NCI-H2196 treated with DMSO at 0.1 percent for 48 hours (cell line): ENCODE measurements around the gene POLG2.

Experiments
- DNase-seq: peaks from one replicate; lab custom pipeline; 2025; ENCODE audit not compliant: unreplicated experiment; lab: John Stamatoyannopoulos, UW

Gene POLG2

DNA sequence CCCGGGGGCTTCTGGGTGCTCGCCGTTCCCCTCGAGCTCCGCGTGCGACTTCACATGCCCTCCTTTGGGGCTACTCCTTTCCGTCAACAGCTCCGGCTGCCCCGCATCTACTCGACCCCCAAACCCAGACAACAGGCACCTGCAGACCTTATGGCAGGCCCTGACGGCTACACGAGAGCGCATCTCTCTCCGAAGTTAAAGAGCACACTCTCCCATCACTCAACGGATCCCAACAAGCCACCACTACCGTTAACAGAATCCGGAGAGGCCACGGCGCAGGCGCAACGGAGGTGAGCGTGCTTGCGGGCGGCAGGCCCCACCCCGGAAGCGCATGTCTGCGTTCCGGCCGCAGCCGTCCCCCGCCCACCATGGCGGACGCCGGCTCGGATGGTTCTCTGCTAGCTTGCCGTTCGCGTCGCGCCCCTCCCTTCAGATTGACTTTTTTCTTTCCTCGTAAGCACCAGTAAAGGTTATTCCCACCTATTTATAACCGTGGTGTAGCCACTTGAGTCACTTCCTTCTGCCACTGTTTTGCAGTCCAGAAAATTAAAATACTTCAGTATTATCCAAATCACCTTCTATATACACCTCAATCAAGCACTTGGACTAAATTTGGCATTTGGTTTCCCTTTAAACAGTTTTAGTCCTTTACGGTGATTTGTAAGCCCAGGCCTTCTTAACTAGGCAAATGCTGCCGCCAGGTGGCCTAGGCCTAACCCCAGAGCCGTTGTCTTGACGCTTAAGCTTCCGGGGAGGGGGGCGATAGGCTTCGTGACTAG is at the start of gene POLG2:
TSS of gene POLG2 (minus strand) at position 269 of the 779 bp plus-strand sequence. CDS start at position 183, 86 bp downstream.
- peak; percentile 66 for DNase-seq

DNA sequence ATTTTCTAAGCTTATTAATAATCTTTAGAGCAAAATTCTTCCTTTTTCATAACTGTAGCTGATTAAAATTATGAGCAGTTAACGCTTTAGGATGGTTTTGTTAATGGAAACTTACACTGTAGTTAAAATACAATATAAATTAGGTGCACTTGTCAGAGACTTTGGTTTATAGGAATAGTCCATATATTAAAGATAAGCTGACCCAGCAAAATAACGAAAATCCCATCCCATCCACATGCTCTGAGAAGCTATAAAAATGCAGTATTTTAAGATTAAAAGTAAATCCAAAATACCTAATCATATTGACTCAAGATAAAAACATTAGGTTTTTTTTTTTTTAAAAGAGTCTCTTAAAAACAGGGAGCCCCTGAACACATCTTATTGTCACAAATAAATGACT is 47.9 kb upstream of the POLG2 start:
- DNase-seq: no peak

DNA sequence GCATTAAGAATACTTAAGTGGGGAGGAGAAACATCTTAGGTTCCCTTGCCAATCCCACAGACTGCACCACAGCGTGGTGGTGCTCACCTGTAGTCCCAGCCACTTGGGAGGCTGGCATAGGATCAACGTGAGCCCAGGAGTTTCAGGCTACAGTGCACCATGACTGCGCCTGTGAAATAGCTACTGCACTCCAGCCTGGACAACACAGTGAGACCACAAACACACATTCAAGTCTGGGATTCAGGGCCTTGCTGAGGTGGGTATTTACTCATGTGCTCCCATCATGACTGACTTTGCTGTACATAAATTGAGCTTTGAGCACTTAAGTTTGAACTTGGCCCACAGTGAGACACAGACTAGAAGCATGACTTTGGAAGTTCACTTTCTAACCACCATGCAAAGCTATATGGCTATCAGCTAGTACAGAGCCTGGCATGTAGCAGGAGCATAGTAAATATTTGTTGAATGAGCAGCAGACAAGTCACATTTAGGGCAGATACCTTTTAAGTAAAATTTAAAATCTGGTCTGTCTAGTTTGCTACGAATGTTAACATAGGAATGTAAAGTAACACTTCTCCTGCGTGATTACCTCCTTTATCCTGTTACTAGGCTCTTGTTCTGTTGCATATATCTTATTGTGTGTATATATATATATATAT is 43.4 kb upstream of the POLG2 start:
- DNase-seq: no peak

DNA sequence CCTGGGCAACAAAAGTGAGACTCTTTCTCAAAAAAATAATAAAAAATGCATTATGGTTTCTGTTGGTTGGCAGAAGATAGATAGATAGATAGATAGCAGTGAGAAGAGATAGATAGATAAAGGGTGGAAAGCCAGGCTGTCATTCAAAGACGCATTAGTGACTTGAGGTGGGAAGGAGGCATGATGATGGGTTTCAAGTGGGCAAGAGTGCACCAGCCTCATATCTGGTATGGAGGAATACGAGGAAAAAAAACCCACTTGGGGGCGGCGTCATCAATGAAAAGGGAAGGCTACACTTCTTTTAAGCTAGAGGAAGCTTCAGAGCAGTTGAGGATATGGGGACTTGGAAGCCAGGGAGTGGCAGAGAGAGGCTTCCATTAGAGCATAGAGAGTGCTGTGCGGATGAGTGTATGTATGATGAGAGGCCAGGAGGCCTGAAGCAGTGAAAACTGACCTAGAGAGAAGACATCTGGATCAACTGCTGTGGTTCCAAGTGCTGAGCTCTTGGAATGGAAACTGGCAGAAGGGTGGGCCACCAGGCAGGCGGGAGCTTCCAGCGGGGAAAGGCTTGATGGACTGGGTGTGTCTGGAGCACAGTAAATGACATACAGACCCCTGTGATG is 41.8 kb upstream of the POLG2 start:
- no peak for DNase-seq

DNA sequence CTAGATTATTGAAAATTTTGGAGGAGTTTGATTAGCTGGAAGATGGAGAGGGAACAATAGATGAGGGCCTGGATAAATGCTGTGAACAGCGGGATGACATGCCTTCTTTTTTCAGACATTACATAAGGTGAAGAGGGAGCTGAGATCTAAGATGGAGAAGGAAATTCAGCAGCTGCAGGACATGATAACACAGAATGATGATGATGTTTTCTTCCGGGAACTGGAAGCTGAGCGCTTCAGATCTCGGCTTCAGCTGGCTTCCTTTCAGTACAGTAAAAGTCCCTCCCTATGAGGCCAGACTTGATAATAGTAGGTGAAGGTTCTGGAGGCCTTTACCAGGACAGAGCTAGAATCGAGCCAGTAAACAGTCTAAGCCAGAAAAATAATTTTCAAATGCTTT is 40.6 kb upstream of the POLG2 start:
- no peak for DNase-seq

DNA sequence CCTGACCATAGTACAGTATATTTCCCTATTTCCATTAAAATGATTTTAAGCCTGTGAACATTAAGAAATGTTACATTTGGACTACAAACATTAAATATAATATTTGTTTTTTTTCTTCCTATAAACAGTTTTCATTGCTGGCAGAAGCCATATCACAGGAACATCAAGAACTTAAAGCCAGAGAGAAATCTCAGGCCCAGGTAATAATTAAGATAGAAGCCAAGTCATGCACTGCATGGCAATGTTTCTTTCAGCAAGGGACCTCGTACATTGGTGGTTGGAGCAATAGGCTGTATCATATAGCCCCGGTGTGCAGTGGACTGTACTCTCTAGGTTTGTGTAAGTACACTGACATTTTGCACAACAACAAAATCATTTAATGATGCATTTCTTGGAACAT is 40.1 kb upstream of the POLG2 start:
- no peak for DNase-seq

DNA sequence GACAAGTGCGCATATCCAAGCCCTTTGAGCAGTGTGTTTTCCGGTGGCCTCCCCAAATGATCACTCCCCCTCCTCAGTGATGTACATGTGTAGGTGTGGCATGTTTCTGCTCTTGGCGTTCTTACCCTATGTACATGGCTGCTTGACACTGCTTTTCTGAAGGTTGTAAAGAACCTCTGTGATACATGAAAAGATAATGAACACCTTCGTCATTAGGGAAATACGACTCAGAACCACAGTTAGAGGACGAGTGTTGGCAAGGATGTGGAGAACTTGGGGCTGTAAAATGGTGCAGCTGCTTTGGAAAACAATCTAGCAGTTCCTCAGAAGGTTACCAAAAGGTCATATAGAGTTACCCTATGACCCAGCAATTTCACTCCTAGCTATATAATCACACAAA is 38.5 kb upstream of the POLG2 start:
- DNase-seq: no peak

DNA sequence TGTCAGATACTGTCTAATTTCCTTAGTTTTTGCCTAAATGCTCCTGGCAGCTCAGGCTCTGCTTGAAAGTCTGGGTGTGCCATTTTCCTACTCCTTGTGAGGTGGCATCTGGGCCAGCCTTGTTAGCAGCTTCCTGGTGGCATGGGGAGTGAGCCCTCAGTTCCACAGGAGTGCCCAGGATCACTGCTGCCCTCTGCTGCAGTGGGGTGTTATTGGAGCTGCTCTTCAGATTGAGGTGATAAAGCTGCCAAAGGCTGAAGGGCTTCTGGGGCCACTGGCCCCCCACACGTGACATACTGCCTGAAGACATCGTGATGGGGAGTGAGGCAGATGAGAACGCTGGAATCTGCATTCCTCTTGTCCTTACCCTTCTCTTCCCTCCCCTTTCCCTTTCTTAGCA is 37.3 kb upstream of the POLG2 start:
- DNase-seq: no peak

DNA sequence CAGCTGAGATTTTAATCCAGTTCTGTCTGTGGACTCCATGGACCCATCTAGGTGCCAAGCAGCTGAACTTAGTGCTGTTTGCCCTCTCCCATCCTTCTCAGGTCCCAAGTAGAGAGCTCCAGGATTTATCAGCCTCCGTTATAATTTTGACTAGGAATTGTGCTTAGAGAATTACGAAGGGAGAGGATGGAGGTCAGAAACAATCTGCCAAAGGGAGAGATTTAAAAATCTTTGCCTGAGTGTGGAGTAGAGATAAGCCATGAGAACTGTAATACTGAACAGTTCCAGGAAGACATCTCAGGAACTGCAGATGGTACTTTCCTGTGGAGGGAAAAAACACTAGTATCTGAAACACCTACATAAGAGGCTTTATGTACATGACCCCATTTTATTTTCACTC is 36.9 kb upstream of the POLG2 start:
- no peak for DNase-seq

DNA sequence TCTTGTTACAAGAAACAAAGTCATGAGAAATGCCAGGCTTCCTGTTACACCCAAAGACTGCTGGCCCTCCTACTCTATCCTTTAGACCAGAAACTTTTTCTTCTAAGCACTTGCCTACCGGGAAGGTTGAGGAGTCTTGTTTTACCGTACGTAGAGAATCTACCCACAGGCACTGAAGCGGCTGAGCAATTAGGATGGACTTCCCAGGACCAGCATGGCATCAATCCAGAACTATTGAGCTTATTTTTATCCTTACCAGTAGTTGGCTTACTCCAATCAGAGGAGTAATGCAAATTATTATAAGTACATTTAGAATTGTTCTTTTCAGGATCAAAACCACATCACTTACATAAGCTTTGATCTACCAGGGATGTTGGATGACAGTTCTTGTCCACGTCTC is 35.6 kb upstream of the POLG2 start:
- DNase-seq: no peak

DNA sequence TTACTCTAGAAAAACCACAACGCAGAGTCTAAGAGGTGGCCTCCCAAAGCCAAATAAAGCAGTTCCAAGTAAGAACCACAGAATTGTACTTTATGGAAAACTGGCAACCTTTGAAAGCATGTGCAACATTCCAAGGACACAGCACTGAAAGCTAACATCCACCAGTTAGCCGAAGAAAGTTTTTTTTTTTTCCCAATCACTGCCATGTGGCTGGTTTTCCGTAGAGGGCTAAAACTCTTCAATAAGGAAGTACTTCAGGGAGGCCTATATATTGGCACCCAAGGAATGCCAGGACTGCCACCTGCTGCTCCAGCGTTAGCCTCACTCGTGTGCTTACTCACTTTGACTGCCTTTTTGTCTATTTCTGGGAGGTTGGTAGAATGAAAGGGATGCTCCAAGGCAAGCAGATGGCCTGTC is 35.1 kb upstream of the POLG2 start:
- no peak for DNase-seq

DNA sequence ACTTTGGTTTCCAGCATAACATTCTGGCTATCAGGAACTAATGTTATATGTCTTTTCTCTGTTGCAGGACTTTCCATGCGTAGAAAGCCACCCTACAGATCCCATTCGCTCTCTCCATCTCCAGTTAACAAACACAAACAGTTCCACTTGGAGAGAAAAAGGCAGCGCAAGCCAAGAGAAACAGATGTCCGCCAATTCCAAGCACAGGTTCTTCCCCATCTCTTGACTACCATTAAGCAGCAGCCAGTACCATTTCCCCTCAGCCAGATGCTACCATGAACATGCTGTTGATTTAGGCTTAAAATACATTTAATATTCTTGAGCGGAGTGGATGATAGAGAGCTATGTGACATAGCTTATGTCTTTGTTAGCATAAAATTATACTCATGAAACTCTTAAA is 32.4 kb upstream of the POLG2 start:
- DNase-seq: no peak

DNA sequence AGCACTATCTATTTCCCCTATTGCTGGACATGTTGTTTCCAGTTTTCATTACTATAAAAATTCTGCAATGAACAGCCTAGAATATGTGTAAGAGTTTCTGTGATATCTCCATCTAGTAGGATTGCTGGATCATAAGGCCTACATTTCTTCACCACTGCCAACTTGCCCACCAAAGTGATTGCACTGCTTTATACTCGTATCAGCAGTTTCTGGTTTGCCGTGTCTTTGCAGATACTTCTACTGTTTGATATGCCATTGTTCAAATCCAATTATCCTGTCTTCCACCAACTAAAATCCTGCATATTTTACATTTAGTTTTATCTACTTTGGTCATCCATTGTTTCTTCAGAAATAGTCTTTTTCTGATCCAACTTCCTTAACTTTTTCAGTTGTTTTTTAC is 31.1 kb upstream of the POLG2 start:
- no peak for DNase-seq

DNA sequence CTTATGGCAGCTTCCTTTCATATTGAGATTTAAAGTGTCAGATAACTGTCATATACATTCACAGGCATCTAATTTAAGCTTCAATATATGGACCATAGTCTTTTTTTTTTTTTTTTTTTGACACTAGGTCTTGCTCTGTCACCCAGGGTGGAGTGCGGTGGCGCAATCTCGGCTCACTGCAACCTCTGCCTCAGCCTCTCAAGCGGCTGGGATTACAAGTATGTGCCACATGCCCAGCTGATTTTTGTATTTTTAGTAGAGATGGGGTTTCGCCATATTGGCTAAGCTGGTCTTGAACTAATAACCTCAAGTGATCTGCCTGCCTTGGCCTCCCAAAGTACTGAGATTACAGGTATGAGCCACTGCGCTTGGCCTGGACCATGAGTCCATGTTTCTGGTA is 23.5 kb upstream of the POLG2 start:
- DNase-seq: no peak

DNA sequence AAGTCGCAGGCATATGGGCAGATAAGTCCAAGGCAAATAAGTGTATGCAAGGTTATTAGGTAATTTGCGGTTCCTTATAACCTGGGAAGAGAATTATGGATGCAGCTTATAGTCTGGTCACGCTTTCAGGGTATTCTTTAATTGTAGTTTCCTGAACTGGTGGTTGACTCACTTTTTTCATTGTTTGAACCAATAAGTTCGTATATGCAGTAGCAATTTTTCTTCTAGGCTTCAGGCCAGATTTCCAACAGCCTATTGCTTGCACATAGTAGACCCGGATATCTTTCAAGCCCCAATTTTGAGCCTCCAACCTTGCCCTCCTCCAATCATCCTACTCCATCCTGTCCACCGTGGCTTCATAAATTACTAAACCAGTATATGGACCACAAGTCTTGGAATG is 22.7 kb upstream of the POLG2 start:
- no peak for DNase-seq

DNA sequence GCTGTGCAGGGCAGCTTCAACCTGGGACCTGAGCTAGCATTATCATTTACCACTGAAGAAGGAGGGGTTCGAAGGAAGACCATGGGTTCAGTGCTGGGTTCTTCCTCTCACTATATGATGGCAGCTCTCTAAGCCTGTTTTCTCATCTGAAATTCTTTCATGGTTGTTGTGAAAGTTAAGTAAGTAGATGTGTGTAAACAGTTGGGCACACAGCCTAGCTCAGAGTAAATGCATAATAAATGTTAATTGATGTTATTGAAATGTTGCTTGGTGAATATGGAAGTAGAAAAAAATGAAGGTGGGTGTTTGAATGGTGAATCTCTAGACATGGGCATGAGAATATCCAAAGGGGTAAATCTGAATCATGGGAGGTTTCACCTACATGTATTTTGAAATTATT is 19.0 kb upstream of the POLG2 start:
- DNase-seq: no peak

DNA sequence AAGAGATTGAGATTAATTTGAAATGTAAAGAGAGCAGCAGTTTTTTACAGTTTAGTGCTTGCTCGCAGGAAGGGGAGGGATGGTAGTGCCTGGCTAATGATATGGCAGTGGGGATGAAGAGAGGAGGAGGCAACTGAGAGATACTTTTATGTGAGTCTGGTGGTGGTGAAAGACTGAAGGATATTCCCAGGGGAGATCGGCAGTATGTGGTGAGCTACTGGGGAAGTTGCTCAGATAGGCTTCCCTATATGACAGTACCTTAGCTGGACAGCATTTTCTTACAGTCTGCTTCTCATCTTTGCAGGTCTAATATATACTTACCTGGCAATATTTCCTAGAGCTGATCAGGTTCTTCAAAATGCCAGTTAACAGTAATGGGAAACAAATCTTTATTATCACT is 18.6 kb upstream of the POLG2 start:
- no peak for DNase-seq

DNA sequence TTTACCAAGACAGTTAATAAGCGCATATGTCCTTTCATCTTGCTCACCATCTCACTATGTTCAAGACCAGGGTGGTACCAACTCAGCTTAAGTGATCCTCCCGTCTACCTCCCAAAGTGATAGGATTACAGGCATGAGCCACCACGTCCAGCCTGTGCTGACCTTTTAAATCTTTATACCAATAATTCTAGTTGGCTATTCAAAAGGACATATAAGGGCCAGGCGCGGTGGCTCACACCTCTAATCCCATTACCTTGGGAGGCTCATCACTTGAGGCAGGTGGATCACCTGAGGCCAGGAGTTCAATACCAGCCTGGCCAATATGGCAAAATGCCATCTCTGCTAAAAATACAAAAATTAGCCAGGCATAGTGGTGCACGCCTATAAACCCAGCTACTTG is 12.3 kb upstream of the POLG2 start:
- no peak for DNase-seq

DNA sequence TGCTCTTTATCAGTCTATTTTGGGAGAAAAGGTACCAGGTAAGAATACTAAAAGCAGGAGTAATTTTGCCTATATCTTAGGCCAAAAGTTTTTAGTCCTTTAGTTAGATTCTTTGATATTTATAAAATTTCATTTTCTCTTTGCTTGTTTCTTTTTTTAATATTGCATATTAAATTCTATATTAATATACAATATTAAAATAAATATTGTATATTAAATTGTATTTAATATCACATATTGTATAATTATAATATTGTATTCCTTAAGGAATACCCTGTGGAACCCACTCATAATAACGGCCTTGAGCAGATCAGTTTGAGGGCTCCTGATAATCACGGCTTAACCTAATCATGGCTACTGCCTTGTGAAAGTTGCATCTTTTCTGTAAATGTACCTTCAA is 11.8 kb upstream of the POLG2 start:
- DNase-seq: no peak

DNA sequence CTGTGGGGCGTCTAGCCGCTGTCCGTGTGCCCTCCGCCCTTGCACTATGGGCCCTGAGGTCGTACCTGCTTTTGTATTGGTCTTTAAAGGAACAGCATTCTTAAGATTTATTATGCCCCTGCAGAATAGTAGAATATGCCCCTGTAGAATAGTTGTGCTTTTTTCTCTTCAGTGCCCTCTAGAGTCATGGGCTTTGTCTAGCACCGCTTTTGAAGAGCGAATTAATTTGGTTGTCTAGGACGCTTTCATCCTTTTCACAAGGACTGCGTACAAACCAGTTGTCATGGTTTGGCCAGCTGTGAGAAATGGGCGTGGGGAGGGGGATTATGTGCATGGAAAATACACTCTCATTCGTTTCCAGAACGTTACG is 10.5 kb upstream of the POLG2 start:
- peak; percentile 48 for DNase-seq

DNA sequence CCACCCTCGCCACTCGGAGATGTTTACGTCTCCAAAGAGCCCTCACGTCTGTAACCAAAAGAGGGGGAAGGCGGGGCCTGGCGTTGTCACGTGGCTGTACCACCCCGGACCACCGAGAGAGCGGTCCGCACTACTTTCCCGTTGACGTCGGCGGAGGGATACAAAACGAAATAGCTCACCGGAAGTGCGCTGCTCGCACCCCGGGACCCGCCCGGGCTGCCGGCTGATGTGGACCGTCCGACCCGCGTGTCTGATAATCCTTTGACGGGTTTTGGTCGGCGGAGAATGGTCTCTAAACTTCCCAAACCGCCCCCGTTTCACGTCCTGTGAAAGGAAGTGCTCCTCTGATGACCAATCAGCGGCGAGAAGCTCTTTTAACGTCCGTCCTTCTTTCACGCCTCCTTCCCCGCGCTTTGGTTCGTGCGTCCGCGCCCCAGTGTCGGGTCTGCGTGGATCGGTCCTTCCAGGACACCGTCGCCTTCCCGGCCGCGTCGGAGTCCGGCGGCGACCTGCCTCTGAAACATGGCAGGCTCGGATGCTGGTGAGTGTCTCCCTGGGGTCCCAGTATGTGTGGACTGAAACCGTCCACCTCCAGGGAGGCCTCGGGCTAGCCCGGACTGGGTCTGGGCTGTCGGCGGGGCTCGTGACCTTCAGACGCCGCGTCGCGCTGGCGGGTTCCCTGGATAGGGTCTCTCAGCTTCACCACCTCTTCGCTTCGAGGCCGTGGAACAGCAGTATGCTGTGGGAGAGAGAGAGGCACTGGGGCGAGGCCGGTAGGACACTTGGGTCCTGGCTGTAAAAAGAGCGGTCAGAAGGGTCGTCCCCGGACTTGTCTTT is 9.9 kb upstream of the POLG2 start, which contains the start of gene CEP95:
TSS of gene CEP95 (plus strand) at position 402 of the 837 bp plus-strand sequence. CDS start at position 523, 121 bp downstream.
- DNase-seq: peak; percentile 98
